ENCODE results near the gene LRMDA.

DNA sequence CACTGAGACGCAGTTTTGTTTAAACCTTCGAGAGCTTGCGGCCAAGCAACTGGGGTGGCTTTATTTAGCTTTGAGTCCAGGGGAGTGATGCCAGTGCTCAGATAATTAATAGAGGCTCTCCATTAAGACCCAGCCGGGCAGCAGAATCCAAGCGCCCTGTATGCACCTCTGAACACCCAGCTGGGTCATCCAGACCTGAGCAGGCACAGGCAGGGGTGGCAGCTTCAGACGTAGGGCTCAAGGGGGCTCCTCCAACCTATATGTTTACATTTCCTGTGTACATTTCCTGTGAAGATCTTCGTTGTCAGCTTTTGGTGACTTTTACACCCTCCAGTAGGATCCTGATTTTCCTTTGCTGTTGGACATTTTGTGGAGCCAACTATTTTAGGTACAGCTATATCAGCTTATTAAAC, 719.5 kb downstream of the LRMDA start:
- TF ChIP-seq, protein P1, sequence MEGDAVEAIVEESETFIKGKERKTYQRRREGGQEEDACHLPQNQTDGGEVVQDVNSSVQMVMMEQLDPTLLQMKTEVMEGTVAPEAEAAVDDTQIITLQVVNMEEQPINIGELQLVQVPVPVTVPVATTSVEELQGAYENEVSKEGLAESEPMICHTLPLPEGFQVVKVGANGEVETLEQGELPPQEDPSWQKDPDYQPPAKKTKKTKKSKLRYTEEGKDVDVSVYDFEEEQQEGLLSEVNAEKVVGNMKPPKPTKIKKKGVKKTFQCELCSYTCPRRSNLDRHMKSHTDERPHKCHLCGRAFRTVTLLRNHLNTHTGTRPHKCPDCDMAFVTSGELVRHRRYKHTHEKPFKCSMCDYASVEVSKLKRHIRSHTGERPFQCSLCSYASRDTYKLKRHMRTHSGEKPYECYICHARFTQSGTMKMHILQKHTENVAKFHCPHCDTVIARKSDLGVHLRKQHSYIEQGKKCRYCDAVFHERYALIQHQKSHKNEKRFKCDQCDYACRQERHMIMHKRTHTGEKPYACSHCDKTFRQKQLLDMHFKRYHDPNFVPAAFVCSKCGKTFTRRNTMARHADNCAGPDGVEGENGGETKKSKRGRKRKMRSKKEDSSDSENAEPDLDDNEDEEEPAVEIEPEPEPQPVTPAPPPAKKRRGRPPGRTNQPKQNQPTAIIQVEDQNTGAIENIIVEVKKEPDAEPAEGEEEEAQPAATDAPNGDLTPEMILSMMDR (conservative IDR thresholded peaks at IDR 0.05; ENCODE audit: low read length), result no peak
- TF ChIP-seq EZH2phosphoT487 (IDR thresholded peaks at IDR 0.05; ENCODE audit: borderline replicate concordance), result no peak

Data from Loucy (cell line).